Astrocyte of the spinal cord (primary cell): ENCODE measurements around the gene MPG.

ENCODE experiments used
- DNase-seq: peaks from one replicate; pipeline ENCODE4 v3.0.0; 2011; ENCODE audit warnings: low read depth, low spot score
- H3K4me3 ChIP-seq: 2 replicates; pipeline ENCODE4 v1.5.1; 2011; ENCODE audit warnings: low read depth, mild to moderate bottlenecking, low read length, moderate library complexity
- in situ Hi-C: cut with HindIII; loops from 2 replicates; pipeline ENCODE4 v1.10.0; 2017; ENCODE audit warnings: low sequenced_read_pairs
- TF ChIP-seq, protein P1 (sequence below): IDR thresholded peaks from 2 replicates; pipeline ENCODE4 v1.5.1; 2012; ENCODE audit warnings: low read depth, mild to moderate bottlenecking, low read length, inconsistent platforms

Gene MPG

GRCh38 chr16:78444-79150 is 572 bp downstream of the MPG start:
- in situ Hi-C loops, result no loop called here
- TF ChIP-seq, protein P1, sequence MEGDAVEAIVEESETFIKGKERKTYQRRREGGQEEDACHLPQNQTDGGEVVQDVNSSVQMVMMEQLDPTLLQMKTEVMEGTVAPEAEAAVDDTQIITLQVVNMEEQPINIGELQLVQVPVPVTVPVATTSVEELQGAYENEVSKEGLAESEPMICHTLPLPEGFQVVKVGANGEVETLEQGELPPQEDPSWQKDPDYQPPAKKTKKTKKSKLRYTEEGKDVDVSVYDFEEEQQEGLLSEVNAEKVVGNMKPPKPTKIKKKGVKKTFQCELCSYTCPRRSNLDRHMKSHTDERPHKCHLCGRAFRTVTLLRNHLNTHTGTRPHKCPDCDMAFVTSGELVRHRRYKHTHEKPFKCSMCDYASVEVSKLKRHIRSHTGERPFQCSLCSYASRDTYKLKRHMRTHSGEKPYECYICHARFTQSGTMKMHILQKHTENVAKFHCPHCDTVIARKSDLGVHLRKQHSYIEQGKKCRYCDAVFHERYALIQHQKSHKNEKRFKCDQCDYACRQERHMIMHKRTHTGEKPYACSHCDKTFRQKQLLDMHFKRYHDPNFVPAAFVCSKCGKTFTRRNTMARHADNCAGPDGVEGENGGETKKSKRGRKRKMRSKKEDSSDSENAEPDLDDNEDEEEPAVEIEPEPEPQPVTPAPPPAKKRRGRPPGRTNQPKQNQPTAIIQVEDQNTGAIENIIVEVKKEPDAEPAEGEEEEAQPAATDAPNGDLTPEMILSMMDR, result no peak
- DNase-seq, result peak; percentile 46
- peak overlapping the region; percentile 65 for H3K4me3 ChIP-seq

DNA sequence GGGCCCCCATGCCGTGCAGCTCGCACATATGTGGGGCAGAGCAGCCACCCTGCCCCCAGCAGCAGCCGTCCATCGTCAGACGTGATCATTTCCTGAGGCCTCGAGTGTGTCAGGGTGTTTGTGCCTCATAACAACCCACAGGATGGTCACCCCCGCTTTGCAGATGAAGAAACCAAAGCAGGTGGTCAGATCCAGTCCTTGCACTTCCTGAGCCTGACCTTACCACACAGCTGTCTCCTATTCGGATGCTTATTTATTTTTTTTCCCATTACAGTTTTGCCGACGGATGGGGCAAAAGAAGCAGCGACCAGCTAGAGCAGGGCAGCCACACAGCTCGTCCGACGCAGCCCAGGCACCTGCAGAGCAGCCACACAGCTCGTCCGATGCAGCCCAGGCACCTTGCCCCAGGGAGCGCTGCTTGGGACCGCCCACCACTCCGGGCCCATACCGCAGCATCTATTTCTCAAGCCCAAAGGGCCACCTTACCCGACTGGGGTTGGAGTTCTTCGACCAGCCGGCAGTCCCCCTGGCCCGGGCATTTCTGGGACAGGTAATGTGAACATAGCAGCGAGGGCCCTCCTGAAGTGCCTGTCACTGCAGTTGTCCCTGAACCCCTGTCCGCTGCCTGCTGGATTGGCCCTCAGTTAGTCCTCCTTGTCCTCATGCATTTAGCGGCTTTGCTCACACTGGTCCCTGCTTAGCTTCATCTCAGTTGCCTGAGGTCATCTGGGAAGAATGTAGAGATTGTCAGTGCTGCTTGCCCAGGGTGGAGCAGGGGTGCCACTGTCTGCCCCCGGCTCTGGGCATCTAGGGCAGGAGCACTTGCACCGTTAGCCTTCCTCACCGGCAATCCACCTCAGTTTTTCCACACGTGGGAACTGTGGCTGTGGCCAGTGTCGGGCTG is 1.4 kb downstream of the MPG start:
- DNase-seq, result no peak
- TF ChIP-seq, protein P1, result no peak
- in situ Hi-C loops, result no loop called here
- H3K4me3 ChIP-seq, result peak overlapping the region; percentile 65

- TF ChIP-seq, protein P1, result no peak
- H3K4me3 ChIP-seq, result no peak overlapping the region
- in situ Hi-C loops, result no loop called here
- DNase-seq, result no peak
Observed at GRCh38 chr16:83060-83603, 5.1 kb downstream of the MPG start.

- TF ChIP-seq, protein P1, result no peak
- in situ Hi-C loops, result no loop called here
- no peak overlapping the region for H3K4me3 ChIP-seq
- DNase-seq, result peak; percentile 61
Observed at GRCh38 chr16:83781-84615, 6.0 kb downstream of the MPG start.

DNA sequence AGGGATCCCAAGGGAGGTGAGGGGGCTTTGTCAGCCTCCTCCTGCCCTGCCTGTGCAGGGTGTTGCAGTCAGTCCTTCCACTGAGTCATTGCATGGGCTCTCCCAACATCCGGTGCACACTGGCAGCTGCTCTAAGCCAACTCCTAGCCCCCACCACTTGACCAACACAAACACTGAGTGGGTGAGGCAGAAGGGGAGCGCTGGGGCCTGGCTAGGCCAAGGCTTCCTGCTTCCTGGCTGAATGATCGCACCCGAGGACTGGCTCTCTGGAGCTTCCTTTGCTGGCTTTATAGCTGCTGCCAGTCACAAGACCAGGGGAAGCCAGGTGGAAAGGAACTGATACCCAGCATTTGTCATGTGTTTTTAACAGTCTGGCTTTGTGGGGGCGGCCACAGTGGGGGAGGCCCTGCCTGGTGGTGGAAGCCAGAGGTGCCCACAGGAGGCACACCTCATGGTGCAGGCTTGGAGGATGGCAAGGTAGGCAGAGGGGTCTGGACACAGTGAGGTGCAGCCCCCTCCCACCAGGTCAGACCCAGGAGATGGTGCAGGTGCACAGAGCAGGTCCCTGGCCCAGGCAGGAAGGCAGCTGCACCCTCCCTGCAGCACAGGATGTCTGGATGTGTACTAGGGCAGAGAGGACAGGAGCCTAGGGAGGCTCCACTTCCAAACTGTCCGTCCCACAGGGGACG is 6.8 kb downstream of the MPG start:
- peak; percentile 92 for DNase-seq
- no peak overlapping the region for H3K4me3 ChIP-seq
- in situ Hi-C loops, result no loop called here
- TF ChIP-seq, protein P1, result no peak
